GM19467 (cell line): ENCODE results near the gene CAVIN2.

Experiments
- ATAC-seq: cut with Tn5 transposase; IDR thresholded peaks from one replicate; pipeline ENCODE4 v1.9.1; 2021; ENCODE audit warnings: mild to moderate bottlenecking, moderate library complexity; ENCODE audit not compliant: unreplicated experiment

Gene CAVIN2

DNA sequence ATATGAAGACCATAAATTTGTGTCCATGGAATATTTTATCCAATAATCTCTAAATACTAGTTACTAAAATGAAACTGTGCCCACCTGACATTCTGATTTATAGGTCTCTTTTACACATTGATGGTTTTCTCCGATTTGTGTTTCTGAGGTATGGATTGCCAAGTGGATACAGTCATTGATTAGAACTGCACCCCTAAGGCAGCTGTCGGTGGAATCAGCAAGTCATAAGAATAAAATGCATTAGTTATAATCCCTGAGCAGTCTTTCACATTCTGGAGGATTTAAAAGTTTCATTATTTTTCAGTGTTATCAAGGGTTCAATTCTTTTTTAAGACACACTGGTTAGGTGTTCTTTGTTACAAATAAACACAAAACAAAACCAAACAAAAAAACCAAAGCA is 6.0 kb downstream of the CAVIN2 start:
- no peak for ATAC-seq

DNA sequence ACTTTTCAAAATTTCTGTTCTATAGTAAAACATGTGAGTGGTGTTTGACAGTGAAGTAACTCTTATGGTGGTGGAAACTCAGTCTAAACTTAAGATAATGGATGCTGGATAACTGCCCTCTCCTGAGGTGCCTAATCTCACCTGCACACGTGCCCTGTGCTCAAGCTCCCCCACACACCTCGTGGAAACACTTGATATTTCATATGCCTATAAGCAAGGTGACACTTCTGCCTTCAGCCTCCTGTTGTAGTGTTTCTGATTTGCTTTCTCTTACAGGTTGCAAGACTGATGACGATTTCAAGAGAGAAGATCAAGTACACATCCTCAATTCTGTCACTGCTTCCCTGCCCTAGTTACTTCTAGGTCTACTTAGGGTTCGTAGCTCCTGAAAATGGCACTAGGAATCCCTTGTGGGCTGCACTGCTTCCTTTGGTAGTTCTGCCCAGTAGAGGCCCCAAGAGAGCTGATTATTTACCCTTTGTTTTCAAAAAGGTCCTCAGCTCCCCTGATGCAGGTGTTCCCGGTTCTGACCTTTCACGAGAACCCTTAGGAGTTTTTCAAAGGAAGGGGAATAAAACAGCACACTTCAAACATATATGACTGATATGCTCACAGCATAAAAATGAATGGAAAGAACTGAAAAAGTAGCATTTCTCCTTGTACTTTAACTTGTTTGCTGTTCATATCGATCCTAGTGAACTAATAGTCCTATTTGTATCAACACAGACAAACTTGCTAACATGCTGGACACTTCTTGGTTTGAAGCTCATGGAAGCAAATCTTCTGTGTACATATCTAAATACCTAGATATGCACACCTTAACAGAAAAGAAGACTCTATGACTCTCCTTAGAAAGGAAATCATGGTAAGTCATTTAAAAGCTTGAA is 6.7 kb downstream of the CAVIN2 start:
- ATAC-seq = no peak

DNA sequence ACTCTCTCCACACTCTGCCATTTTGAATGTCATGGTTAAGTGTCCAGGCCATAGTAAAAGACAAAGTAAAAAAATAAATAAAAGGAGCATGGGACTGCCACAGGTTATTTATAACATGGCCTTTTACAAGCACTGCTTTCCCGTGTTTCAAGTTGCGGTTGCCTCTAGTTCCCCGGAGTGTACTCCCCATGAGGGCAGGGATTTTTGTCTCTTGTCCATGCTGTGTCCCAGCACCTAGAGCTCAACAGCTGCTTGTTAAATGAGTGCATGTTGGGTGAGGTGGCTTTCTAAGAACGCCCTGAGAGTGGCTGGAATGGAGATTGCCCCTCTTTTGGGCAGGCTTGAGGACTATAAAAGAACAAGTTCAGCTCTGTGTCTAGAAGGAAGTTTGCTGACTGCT is 8.4 kb downstream of the CAVIN2 start:
- no peak for ATAC-seq

DNA sequence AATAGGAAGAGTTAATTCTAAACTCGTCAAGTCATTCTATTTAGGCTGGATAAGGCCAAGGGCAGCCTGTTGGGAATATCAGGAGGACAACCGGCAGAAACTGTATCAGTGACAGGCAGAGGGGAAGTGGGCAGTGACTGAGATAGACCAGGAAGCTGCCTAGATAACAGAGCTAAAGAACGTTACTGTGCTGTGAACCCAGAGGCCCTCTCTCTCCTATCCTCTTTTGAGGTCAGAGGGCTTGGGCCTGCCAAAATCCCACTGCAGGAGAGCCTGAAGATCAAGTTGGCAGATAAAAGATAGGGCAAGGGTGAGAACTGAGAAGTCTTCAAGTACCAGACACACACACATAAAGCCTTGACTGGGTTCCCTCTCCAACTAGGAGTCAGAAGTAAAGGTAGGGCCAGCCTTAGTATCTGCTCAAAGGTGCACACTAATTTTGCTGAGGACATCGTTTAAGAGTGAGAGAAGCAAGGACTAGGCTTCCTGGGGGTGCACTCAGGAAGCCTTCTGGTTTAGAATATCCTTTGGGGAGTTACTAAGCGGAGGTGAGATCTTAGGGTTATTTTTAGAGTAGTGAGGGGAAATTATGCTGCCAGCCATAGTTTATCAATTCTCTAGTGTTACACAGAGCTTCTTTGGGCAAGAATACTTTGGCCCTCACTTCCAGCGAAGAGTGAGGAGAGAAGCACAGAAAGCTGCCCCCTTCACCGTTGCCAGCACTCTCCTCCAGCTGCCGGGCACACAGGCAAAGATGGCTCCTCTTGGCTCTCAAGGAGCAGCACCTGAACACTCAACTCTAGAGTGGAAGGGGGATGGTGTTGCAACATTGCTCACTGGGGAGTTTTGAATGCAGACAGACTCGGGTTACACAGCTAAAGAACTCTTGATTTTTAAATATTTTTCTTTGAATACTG is 9.8 kb downstream of the CAVIN2 start:
- ATAC-seq = no peak

DNA sequence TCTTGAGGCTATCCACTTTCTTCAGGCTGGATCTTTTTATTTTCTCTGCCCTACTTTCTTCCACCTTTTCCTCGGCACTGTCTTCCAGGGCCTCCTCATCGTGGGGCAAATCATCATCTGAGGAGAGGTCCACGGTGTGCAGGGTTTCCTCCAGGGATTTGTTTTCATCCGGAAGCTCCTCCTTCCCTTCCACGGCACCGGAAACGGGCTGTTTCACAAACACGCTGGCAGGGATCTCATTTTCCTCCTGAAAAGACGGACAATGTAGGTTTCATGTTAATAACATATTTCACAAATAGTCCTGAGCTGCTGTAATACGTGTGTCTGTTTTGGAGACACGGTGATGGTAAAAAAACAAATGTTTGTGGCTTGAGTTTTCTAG is 10.4 kb downstream of the CAVIN2 start:
- ATAC-seq = no peak

DNA sequence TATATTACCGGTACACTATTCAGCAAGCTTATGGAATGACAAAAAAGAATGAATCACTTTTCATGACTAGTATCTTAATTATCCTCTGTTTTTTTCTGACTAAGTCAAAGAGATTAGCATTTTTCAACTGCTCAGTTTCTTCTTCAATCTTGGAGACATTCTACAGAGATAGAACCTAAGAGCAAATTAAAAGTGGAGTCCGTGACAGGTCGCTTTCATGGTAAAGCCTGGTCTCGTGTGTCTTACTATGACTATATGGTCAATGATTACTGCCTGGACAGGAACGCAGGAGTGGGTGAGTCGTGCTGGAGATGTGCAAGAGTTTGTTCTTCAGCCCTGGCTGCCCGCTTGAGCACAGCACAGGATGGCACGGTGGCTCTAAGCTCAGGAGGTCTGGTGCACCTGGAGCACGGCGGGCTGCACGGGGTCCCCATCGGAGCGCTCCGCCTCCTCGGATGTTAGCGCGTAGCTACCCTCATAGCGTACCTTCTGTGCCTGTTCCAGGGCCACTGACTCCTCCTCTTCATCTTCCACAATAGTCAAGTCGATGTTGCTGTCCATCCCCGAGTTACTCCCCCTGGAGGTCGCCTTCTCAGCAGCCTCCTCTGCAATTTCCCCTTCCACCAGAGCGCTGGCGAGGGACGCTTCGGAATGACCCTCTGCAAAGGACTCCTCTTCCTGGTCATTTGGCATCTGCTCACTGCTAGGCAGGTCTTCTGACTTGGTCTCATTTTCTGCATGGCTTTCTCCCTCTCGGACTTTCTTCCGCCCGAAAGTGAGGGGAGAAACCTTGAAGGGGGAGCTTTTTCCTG is 11.1 kb downstream of the CAVIN2 start:
- ATAC-seq = no peak

DNA sequence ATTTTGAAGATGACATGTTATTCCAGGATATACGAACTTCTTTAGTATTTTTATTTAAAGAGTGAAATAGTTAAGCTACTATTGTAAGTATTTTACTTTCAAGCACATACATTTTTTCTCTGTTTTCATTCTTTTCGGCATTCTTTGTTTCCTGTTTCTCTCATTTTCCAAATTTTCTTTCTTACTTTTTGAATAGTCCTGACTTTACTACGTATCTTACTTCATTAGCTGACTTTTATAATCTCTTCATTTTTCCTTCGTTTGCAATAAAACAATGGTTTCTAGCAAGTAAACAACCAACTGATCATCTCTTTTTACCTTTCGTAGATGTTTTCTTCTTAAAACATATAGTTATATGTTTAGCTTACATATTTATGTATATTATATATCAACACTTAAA is 11.8 kb downstream of the CAVIN2 start:
- ATAC-seq = no peak

DNA sequence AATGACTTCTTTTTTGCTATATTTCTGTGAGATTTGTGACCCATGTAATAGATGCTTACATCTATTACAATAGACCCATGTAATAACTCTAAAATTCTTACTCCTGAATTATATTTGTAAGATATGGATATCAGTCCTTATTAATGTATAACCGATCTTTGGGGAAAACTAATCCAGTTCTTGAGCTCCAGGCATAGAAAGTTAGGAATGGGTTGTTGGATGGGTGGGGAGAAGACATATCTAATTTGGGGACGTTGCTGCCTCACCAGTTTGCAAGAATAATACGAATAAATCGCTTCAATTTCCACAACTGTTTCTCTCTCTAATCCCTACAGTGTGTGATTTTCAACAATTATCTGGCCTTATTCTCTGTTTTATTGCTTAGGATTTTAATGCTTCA is 13.5 kb downstream of the CAVIN2 start:
- no peak for ATAC-seq

DNA sequence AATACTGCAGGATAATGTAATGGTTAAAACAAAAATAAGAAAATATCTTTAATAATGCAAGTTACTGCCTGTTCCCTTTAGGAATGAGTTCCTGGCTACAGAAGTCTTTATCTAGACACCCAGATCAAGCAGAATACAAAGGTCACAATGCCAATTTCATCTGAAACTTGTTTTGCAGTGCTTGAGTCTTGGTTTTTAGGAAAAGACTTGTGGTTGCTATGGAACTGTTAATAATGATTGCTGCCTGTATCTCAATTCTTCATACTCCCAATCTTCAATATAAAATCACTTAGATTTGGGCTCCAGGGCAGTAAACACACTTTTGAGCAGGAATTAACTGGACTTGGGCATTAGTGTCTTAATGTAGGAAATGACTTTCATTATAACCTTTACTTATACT is 14.2 kb downstream of the CAVIN2 start:
- ATAC-seq = no peak

DNA sequence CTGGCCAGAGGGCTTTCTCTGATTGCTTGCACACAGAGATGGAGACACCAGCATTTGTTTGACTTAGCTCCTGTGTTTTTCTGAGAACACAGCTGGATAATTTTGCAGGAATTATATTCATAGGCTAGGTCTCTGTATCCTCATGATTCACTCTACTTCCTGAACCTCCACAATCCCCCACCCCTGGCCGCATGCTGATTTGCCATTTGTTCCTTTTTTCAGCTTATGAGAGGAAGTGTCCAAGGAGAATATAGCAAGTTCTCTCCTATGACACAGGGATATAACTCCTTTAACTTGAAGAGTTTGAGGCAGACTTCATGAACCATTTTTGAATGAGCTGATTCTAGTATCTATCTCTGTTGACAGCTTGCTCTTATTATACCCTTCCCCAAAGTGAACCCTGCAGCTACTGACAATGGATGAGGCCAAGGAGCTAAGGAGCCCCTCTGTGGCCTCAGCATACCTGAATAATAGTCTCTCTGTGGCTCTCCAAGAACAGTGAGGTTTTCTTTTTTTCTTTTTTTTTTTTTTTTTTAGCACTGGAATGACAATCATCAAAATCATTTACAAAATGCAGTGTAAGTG is 15.4 kb downstream of the CAVIN2 start:
- no peak for ATAC-seq

DNA sequence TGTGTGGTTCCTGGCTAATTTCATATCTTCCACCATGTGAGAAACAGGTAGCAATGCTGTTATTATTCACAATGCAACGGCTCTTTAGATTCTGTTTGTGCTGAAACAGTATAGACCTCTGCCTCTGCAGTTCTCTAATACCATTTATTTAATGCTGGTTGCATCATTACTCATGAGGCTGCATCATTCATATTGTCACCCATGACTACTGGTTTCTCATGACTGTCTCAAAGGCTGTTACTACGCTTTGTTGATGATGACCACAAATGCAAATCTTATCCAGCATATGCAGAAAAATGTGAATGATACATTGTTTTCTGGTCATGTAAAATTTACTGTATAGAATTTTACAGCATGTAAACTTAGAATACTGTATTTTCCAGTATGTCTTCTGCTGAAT is 22.5 kb downstream of the CAVIN2 start:
- no peak for ATAC-seq

DNA sequence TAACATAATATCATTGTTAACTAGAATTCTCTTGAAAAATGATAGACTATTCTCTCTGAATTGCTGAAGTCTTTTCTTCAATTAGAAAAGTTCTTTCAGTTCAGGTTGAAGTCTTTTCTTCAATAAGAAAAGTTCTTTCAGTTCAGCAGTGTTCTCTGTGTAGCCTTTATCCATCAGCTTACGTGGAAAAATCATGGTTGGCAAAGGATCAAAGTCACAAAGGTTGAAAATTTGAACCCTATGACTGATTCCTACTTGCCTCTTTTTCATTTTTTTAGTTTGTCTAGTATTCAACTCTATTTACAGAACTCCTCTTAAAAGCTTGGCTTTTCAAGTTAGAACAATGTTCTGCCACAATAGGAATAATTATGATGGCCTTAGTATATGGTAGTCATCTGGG is 25.8 kb downstream of the CAVIN2 start:
- ATAC-seq = no peak

DNA sequence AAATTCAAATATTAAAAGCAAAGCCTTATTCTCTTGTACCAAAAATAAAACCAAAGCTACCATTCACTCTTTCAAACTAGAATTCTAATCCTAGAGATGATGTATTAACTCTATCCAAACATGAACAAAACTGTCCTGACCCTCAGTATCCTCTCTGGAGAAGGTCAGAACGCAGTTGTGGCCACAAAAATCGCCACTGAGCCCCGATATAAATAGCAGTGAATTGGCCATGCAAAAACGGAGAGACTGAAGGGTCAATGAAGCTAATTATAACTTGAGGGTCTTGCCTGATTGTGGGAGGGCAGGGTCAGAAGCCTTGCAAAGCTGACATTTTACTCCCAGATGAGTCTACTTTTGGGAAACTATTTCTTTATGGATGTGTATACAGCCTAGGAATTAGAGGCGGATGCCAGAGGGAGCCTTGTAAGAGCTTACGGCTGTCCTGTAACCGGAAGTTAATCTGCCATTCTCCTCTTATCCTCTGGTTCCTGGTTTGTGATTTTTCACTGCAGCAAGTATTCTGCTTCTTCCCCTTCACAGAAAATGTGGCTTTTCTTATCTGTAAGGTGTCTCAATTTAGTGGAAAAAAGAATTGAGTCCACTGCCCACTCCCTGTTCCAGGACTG is 28.1 kb downstream of the CAVIN2 start:
- no peak for ATAC-seq

DNA sequence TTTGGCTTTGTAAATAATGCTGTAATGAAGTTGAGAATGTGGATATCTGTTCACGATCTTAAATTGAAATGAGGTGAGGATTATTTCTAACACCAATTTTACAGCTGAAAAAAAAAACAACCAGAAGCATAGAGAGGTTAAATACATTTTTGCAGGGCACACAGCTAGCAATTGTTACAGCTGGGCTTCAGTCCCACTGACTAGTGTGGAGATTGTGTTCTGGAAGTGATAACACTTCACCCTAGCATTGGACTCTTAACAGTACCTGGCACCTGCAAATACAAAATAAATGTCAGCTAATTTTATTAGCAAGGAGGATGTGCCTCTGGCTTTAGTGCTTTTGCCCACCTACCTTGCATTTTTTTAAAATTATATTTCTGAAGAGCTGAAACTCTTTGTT is 28.8 kb downstream of the CAVIN2 start:
- ATAC-seq = no peak

DNA sequence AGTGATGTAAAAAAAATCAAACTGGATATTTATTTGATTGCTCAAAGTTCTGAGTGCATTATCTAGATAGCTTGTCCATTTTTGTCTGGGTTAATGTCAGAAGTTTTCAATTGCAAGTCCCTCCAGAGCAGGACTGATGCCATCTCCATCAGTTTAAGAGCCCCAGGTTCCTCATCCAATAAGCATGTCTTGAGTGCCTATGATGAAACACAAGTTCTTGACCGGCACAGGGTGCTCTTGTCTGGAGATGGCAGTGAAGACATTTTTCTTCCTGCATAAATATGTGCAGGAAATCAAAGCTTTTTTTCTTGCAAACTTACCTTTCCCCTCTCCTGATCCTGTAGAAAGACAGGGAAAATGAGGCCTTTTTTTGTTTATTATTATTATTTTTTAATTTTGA is 31.9 kb downstream of the CAVIN2 start:
- ATAC-seq = no peak

DNA sequence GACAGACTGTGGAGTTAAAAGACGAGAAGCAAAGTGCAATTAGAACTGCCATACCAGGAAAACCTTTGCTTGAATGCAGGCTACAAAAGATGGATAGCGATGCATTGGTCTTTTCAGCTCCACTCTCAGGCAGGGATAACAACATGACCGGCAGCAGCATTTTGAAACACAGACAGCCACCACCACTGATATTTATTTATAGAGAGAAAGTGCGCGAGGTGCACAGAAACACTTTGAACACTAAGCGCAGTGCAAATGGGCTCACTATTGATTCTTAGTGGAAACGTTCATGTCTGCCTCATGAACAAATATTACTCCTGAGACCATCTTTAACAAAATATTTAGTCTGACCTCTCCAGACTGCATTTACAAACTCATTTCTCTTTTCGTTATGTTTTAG is 32.9 kb downstream of the CAVIN2 start:
- ATAC-seq = no peak

DNA sequence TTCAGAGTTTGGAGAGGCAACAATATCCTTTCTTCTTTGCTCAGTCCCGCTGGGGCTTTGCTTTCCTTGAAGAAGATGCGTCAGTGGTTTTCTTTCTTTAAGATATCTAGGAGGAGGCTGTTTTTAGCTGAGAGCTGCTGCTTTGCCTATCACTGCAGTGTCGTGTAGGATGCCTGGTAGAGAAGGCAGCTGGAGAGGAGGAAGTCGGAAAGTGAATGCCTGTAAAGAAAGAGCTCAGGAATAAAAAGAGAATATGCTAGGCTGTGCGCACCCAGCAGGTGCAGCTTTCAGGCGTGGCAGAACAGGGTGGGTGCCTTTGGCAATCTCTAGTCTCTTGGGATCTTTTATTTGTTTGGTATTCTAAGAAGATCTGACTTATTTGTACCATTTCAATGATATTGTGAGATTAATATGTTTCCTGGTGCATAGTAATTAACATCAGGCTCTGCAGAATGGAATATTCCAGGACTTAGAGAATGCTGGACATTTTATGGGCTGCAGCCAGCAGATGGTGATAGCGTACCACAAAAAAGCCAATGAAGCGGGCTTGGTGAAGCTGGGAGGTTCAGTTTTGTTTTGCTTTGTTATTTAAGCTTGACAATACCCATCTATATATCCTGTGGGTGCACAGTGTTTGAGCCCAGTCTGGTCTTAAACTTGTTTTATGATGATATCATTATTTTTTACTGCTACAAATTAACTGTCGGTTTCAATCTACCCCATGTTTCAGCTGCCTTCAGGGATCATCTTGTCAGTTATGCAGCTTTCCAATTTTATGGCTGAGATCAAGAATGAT is 34.9 kb downstream of the CAVIN2 start:
- ATAC-seq = peak; percentile 83

DNA sequence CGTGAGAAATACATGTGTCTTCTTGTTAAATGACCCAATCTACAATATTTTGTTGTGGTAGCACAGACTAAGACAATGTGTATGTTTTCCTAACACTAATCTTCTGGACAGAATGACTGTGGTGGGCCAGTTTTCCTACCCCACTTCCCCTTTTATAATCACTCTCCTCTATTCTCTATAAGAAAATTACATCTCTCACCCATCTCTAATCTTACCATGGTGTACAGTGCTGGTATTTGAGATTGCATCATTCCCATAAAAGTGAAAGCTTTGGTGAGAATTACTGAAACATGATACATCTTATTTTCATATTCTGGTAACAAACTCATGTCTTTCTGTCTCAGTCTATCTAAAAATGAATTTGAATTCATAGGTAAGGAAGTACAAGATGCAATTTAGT is 40.5 kb downstream of the CAVIN2 start:
- no peak for ATAC-seq

DNA sequence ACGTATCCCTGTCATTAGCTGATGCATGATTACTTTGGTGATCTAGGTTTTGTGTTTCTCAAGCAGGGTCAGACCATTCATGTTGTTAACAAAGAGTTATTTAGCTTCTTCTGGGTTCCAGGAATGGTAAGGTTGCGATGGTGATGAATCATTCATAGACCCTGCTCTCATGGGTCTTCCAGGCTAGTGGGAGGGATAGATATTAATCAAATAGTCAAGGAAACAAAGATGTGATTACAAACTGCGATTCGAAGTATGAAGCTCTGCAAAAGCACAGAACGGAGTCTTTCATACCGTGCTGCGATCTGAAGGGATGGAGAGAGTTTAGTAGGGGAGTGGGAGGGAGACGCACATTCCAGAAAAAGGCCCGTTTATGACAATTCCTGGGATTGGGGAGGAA is 42.1 kb downstream of the CAVIN2 start:
- ATAC-seq = no peak

DNA sequence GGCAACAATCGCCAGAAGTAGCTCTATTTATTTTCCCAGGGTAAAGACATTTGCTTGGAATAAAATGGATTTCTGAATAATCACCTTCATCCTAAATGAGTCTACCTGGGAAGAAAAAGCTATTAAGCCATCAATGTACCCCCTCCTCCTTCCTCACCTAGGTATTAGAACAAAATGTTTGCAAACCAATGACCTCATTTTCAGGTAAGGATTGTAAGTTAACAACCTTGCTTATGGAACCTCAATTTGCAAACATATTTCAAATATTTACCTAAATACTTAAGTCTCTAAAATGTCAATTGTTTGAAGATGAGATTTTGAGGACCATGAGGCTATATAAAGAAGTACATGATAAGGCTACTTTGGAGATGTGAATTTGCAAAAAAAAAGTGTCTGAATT is 43.9 kb downstream of the CAVIN2 start:
- no peak for ATAC-seq
